IMR-90 (cell line): Measurements from ENCODE around the gene LIN52. TPM values are rescaled to one million over a fixed set of nuclear protein-coding genes. Genes with fewer than 3 reads are reported as not detected.

Source experiments
- ATAC-seq: fragments of 200-7000 bp; cut with Tn5 transposase; 2 replicates; pipeline ENCODE4 v1.9.1; 2020; ENCODE audit warnings: low read depth, mild to moderate bottlenecking, moderate library complexity
- BruUV-seq: library from RNA; stranded (reverse); fragments of 400-500 nt; replicated peaks from 2 replicates; lab custom pipeline; 2021; lab: Mats Ljungman, UMichigan
- CTCF ChIA-PET: fragments of 300-600 bp; formaldehyde crosslinking; extraction: SDS; loops from one replicate; lab custom pipeline; 2021; ENCODE audit warnings: antibody characterized with exemption; lab: Yijun Ruan, JAX
- POLR2A ChIA-PET: fragments of 300-600 bp; sonication (Branson Sonifier 250); formaldehyde crosslinking; loops from one replicate; lab custom pipeline; 2022; ENCODE audit warnings: antibody characterized with exemption; ENCODE audit not compliant: unreplicated experiment; lab: Charles Lee
- DNase-seq: peaks from one replicate; pipeline ENCODE4 v3.0.0; 2013
- H2AFZ ChIP-seq: replicated peaks from 2 replicates; pipeline ENCODE3; 2013; ENCODE audit warnings: low read length, mild to moderate bottlenecking; ENCODE audit not compliant: poor library complexity
- H2AK5ac ChIP-seq: 2 replicates; pipeline ENCODE4 v1.6.1; 2013; ENCODE audit warnings: low read depth, low read length, inconsistent platforms
- H2AK9ac ChIP-seq: replicated peaks from 2 replicates; pipeline ENCODE3; 2013; ENCODE audit warnings: mild to moderate bottlenecking, low read depth, low read length, moderate library complexity; ENCODE audit not compliant: poor library complexity
- H2BK120ac ChIP-seq: 2 replicates; pipeline ENCODE4 v1.6.1; 2013; ENCODE audit warnings: low read depth, low read length, inconsistent platforms
- H2BK15ac ChIP-seq: 3 replicates; pipeline ENCODE4 v1.6.1; 2013; ENCODE audit warnings: low read depth, low read length, inconsistent platforms
- H2BK20ac ChIP-seq: 2 replicates; pipeline ENCODE4 v1.6.1; 2013; ENCODE audit warnings: low read depth, mild to moderate bottlenecking, inconsistent platforms, low read length, moderate library complexity
- H2BK5ac ChIP-seq: 2 replicates; pipeline ENCODE4 v1.6.1; 2013; ENCODE audit warnings: mild to moderate bottlenecking, low read depth, low read length, inconsistent platforms; ENCODE audit not compliant: poor library complexity, severe bottlenecking
- H3K14ac ChIP-seq: replicated peaks from 2 replicates; pipeline ENCODE4 v1.6.1; 2013; ENCODE audit warnings: low read depth, low read length, inconsistent platforms
- H3K18ac ChIP-seq: 2 replicates; pipeline ENCODE4 v1.6.1; 2013; ENCODE audit warnings: low read depth, low read length, control low read depth
- H3K23ac ChIP-seq: 2 replicates; pipeline ENCODE4 v1.6.1; 2013; ENCODE audit warnings: low read depth, low read length, inconsistent platforms
- H3K27ac ChIP-seq: 2 replicates; pipeline ENCODE4 v1.5.1; 2013; ENCODE audit warnings: mild to moderate bottlenecking, control low read depth, low read length; ENCODE audit not compliant: insufficient read depth
- H3K27me3 ChIP-seq: 2 replicates; pipeline ENCODE4 v1.6.1; 2013; ENCODE audit warnings: low read length; ENCODE audit not compliant: control insufficient read depth, insufficient read depth
- H3K36me3 ChIP-seq: 2 replicates; pipeline ENCODE4 v1.6.1; 2013; ENCODE audit warnings: low read length, mixed read lengths; ENCODE audit not compliant: control insufficient read depth, insufficient read depth
- H3K4ac ChIP-seq: 2 replicates; pipeline ENCODE4 v1.6.1; 2013; ENCODE audit warnings: low read depth, low read length, inconsistent platforms
- H3K4me1 ChIP-seq: 2 replicates; pipeline ENCODE4 v1.6.1; 2013; ENCODE audit warnings: low read length, mixed read lengths; ENCODE audit not compliant: control insufficient read depth, insufficient read depth
- H3K4me2 ChIP-seq: 2 replicates; pipeline ENCODE4 v1.6.1; 2013; ENCODE audit warnings: low read depth, mild to moderate bottlenecking, control low read depth, low read length, moderate library complexity
- H3K4me3 ChIP-seq: 2 replicates; pipeline ENCODE4 v1.5.1; 2013; ENCODE audit warnings: low read depth, mild to moderate bottlenecking, control low read depth, low read length, moderate library complexity; ENCODE audit not compliant: insufficient read depth
- H3K56ac ChIP-seq: 2 replicates; pipeline ENCODE4 v1.6.1; 2013; ENCODE audit warnings: low read length, inconsistent platforms; ENCODE audit not compliant: insufficient read depth; ENCODE audit errors: extremely low read depth
- H3K79me1 ChIP-seq, 2 experiments: 2 replicates each; pipeline ENCODE4 v1.6.1; 2013; ENCODE audit warnings: low read length in 2 of 2, inconsistent platforms in 1 of 2, low read depth in 1 of 2
- H3K9ac ChIP-seq: 2 replicates; pipeline ENCODE4 v1.6.1; 2013; ENCODE audit warnings: low read depth, low read length, control low read depth
- H3K9me1 ChIP-seq: 2 replicates; pipeline ENCODE4 v1.6.1; 2013; ENCODE audit warnings: low read length, inconsistent platforms; ENCODE audit not compliant: insufficient read depth
- H3K9me3 ChIP-seq: 2 replicates; pipeline ENCODE4 v1.6.1; 2013; ENCODE audit warnings: low read length; ENCODE audit not compliant: control insufficient read depth, insufficient read depth
- H4K20me1 ChIP-seq: 2 replicates; pipeline ENCODE4 v1.6.1; 2013; ENCODE audit warnings: low read length, inconsistent platforms; ENCODE audit not compliant: insufficient read depth
- H4K5ac ChIP-seq: 2 replicates; pipeline ENCODE4 v1.6.1; 2013; ENCODE audit warnings: mild to moderate bottlenecking, low read depth, low read length, control low read depth
- H4K8ac ChIP-seq, 2 experiments: 2 replicates each; pipeline ENCODE4 v1.6.1; 2013; ENCODE audit warnings: low read depth in 2 of 2, low read length in 2 of 2, control low read depth in 1 of 2, inconsistent platforms in 1 of 2
- H4K91ac ChIP-seq: 2 replicates; pipeline ENCODE4 v1.6.1; 2013; ENCODE audit warnings: low read depth, low read length, inconsistent platforms; ENCODE audit not compliant: insufficient read depth
- BHLHE40 ChIP-seq: fragments of 150-350 bp; IDR thresholded peaks from 2 replicates; pipeline ENCODE4 v1.6.1; 2016; ENCODE audit warnings: mild to moderate bottlenecking, low read depth, low read length
- CEBPB ChIP-seq: IDR thresholded peaks from 2 replicates; pipeline ENCODE4 v1.6.1; 2012; ENCODE audit warnings: low read depth, low read length, improper control_type of control experiment
- CHD1 ChIP-seq: IDR thresholded peaks from 2 replicates; pipeline ENCODE4 v1.6.1; 2012; ENCODE audit warnings: low read depth, low read length, improper control_type of control experiment
- CTCF ChIP-seq: conservative IDR thresholded peaks from 2 replicates; pipeline ENCODE4 v1.5.1; 2012; ENCODE audit warnings: mild to moderate bottlenecking, low read depth, low read length, improper control_type of control experiment
- FOS ChIP-seq: fragments of 150-350 bp; IDR thresholded peaks from 2 replicates; pipeline ENCODE4 v1.6.1; 2016; ENCODE audit warnings: low read depth, low read length
- MAFK ChIP-seq: IDR thresholded peaks from 2 replicates; pipeline ENCODE4 v1.6.1; 2012; ENCODE audit warnings: low read depth, low read length, improper control_type of control experiment
- MAZ ChIP-seq: IDR thresholded peaks from 2 replicates; pipeline ENCODE4 v1.6.1; 2012; ENCODE audit warnings: low read depth, mild to moderate bottlenecking, low read length, improper control_type of control experiment, moderate library complexity, borderline replicate concordance
- MXI1 ChIP-seq: IDR thresholded peaks from 2 replicates; pipeline ENCODE4 v1.6.1; 2012; ENCODE audit warnings: low read depth, mild to moderate bottlenecking, low read length, moderate library complexity, borderline replicate concordance
- POLR2A ChIP-seq: IDR thresholded peaks from 2 replicates; pipeline ENCODE4 v1.6.1; 2012; ENCODE audit warnings: mild to moderate bottlenecking, low read depth, low read length
- RAD21 ChIP-seq: IDR thresholded peaks from 2 replicates; pipeline ENCODE4 v1.6.1; 2012; ENCODE audit warnings: low read length, improper control_type of control experiment
- RCOR1 ChIP-seq: IDR thresholded peaks from 2 replicates; pipeline ENCODE4 v1.6.1; 2012; ENCODE audit warnings: mild to moderate bottlenecking, low read length, improper control_type of control experiment; ENCODE audit not compliant: insufficient replicate concordance
- SMC3 ChIP-seq: fragments of 150-350 bp; IDR thresholded peaks from 2 replicates; pipeline ENCODE4 v1.6.1; 2016; ENCODE audit warnings: low read depth, mild to moderate bottlenecking, antibody characterized with exemption, low read length, moderate library complexity
- USF2 ChIP-seq: fragments of 150-350 bp; IDR thresholded peaks from 2 replicates; pipeline ENCODE4 v1.6.1; 2017; ENCODE audit warnings: mild to moderate bottlenecking, antibody characterized with exemption, low read length, low read depth
- WGBS, 2 experiments: methylation state at CpG; one replicate each; pipeline versions ENCODE4 v1.1.5 to v1.1.7; 2013; ENCODE audit warnings: missing lambda C conversion rate in 2 of 2; ENCODE audit not compliant: insufficient read length in 1 of 2; ENCODE audit errors: extremely low coverage in 2 of 2; 5-methylcytosine and 5-hydroxymethylcytosine counted together
- dilution Hi-C: fragments of 300-500 bp; cut with HindIII; formaldehyde crosslinking; loops from one replicate; pipeline ENCODE4 v1.14.3; 2018; ENCODE audit warnings: low sequenced_read_pairs; ENCODE audit not compliant: unreplicated experiment
- in situ Hi-C: fragments of 300-500 bp; cut with MboI; formaldehyde crosslinking; loops from 3 replicates; pipeline ENCODE4 v1.14.3; 2019; ENCODE audit warnings: low sequenced_read_pairs, inconsistent platforms, mixed read lengths
- intact Hi-C: fragments of 100-400 bp; cut with micrococcal nuclease; formaldehyde crosslinking; loops from 2 replicates; pipeline ENCODE4 v1.10.0; 2022
- polyA plus RNA-seq, 3 experiments: library from polyadenylated mRNA; depleted of rRNA; stranded (reverse); fragments of >200 nt; gene quantifications; 2 replicates each; pipeline ENCODE4 v1.2.3, GENCODE V29; 2012; ENCODE audit warnings: low replicate concordance in 1 of 3
- total RNA-seq: library from RNA; depleted of rRNA; stranded (reverse); fragments of >200 nt; gene quantifications from 2 replicates; pipeline ENCODE4 v1.2.3, GENCODE V29; 2012

Gene LIN52
- total and polyA plus RNA-seq, 2 of the 4 experiments (the other 2 are of a cell fraction) = 6.1 to 11.5 TPM

GRCh38 chr14:74144789-74145188 is 60.0 kb downstream of the LIN52 start:
- no peak overlapping the region for H2BK5ac ChIP-seq
- no peak overlapping the region for H2BK20ac ChIP-seq
- H3K4me2 ChIP-seq = no peak overlapping the region
- no peak overlapping the region for H3K56ac ChIP-seq
- no peak overlapping the region for H2BK15ac ChIP-seq
- no peak overlapping the region for H4K5ac ChIP-seq
- no peak overlapping the region for H2BK120ac ChIP-seq
- H4K8ac ChIP-seq = no peak overlapping the region
- dilution Hi-C loops (no loop called here), in situ Hi-C loops (no loop called here), intact Hi-C loops (no loop called here)
- H4K20me1 ChIP-seq = no peaks in the 10 kb centered on the region
- H3K27ac ChIP-seq = no peak overlapping the region
- H3K79me1 ChIP-seq = no peaks in the 10 kb centered on the region; a peak in 1 of 4 replicates
- no peak overlapping the region for H3K23ac ChIP-seq
- H3K36me3 ChIP-seq = peaks cover 1% of the 10 kb centered on the region; the same call in 1 of the 2 replicates
- ATAC-seq (no peak), DNase-seq (no peak)
- TF ChIP-seq SMC3 (no peak), CTCF (no peak), RAD21 (no peak), FOS (no peak), MAFK (no peak), BHLHE40 (no peak), USF2 (no peak), MAZ (no peak), CEBPB (no peak), POLR2A (no peak), CHD1 (no peak), RCOR1 (no peak), MXI1 (no peak)
- H3K9ac ChIP-seq = no peak overlapping the region
- no peak overlapping the region for H2AFZ ChIP-seq
- H2AK9ac ChIP-seq = no peak overlapping the region
- H3K14ac ChIP-seq = no peak overlapping the region
- WGBS, 2 experiments = no CpG with 5 or more reads among the region's 3 CpGs
- no peaks in the 10 kb centered on the region for H3K9me1 ChIP-seq
- no peak overlapping the region for H4K91ac ChIP-seq
- no peaks in the 10 kb centered on the region for H3K9me3 ChIP-seq
- H3K27me3 ChIP-seq = no peaks in the 10 kb centered on the region
- no peaks in the 10 kb centered on the region for H3K4me1 ChIP-seq
- no peak overlapping the region for H3K4me3 ChIP-seq
- no peak overlapping the region for H3K18ac ChIP-seq
- H2AK5ac ChIP-seq = no peak overlapping the region
- CTCF ChIA-PET = no interaction called here
- no TSS peak for BruUV-seq
- H3K4ac ChIP-seq = no peak overlapping the region
- POLR2A ChIA-PET = no interaction called here
